Measurements from ENCODE around the gene PPP1R3D.

GRCh38 chr20:59971428-59971827 is 31.3 kb upstream of the PPP1R3D start:
- no peak for TF ChIP-seq CTCF (conservative IDR thresholded peaks at IDR 0.05; ENCODE audit: low read depth, low read length)
- TF ChIP-seq EZH2 (IDR thresholded peaks at IDR 0.05; ENCODE audit: borderline replicate concordance, low read depth, low read length, poor library complexity, severe bottlenecking): no peak

Measured in A673 (cell line).